ENCODE results near the gene TMEM151B.

DNA sequence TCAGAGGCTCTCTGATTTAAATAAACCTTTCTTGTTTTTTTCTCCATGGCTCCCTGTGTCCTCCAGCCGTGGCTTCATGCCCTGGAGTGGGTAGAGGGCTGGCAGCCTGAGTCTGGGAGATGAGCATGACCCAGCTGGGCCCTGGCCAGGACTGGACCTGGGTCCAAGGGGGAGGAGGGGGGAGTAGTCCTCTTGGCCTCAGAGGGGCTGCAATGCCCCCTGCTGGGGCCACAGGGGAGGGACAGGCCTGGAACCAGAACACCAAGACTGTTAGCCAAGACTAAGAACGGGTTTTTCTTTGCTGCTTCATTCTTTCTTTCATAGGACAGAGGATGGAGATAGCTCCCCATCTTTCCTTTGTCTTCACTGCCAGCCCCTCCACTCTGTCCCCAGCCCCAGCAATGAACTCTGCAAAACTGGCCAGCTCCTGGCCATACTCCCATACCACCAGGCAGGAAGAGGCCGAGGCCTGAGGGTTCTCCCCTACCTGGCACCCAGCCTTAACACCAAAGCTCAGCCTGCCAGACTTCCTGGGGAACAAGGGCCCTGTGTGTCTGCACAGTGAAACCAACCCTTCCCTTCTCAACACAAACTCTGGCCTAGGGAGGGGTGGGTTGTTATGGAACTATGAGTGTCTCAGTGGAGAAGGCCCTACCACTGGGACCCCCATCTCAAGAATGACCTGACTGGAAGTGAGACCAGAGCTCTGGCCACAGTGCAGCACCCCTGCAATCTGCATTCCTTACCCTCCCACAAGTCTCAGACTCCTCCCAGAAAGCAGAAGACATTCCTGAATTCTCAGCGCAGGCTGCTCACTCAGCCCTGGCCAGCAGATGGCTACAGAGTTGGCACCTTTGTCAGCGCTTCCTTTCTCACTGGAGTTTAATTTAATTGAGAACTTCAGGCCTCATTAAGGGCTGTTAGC lies 35.9 kb upstream of the TMEM151B start:
- no peak for TF ChIP-seq EZH2 (IDR thresholded peaks at IDR 0.05; ENCODE audit: borderline replicate concordance, low read depth, low read length, poor library complexity, severe bottlenecking)
- TF ChIP-seq, protein P1, sequence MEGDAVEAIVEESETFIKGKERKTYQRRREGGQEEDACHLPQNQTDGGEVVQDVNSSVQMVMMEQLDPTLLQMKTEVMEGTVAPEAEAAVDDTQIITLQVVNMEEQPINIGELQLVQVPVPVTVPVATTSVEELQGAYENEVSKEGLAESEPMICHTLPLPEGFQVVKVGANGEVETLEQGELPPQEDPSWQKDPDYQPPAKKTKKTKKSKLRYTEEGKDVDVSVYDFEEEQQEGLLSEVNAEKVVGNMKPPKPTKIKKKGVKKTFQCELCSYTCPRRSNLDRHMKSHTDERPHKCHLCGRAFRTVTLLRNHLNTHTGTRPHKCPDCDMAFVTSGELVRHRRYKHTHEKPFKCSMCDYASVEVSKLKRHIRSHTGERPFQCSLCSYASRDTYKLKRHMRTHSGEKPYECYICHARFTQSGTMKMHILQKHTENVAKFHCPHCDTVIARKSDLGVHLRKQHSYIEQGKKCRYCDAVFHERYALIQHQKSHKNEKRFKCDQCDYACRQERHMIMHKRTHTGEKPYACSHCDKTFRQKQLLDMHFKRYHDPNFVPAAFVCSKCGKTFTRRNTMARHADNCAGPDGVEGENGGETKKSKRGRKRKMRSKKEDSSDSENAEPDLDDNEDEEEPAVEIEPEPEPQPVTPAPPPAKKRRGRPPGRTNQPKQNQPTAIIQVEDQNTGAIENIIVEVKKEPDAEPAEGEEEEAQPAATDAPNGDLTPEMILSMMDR (conservative IDR thresholded peaks at IDR 0.05; ENCODE audit: low read depth, low read length), result peak; percentile 65
